Measurements from ENCODE around the gene UMODL1. TPM values are rescaled to one million over a fixed set of nuclear protein-coding genes. Genes with fewer than 3 reads are reported as not detected.

UMODL1 gene
- total RNA-seq, 2 experiments from 2014 or later: not detected

DNA sequence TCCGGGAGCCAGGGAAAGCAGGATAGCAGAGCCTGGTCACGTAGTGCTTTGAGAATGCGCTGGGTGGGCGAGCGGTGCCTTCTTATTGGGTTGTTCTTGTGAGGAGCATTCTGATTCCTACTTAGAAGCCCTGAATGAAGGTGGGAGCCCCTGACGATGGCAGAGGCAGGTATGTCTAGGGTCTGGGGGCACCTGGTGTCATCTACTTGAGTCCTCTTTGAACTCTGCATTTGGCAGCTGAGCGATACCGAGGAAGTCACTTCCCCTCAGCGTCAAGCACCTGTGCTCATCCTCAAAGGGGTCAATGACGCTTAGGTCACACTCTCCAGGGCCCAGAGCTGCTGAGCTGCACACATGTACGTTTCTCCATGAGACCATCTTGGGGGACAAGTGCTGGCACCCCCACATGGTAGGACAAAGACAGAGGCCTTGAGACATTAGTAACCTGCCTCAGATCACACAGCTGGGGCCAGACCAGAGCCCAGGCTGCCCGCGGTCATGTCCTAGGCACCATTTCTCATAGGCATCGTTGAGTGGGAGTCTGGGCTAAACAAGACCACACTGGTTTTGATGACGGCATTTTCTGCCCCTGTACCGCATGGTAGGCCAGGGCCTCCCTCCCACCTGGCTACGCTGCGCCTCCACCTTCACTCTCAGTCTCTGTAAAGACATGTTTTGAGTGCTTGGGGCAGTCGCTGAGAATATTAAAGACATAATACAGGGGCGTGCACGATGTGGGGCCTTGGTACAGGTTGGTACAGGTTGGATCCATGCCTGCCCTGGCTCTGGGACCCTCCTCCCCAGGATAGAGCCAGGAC lies 78.7 kb downstream of the UMODL1 start:
- POLR2A ChIA-PET: no interaction called here
- CTCF ChIA-PET: interaction anchor here (4.4 kb wide), 1 partner anchor 109 kb away, joined by 35 read pairs; no protein-coding TSS in a partner anchor
- Mint-ChIP-seq H3K9me3 (ENCODE audit: low read depth) (no peaks in the 10 kb centered on the region), H3K27me3 (no peaks in the 10 kb centered on the region), H3K4me3 (no peak overlapping the region), H3K36me3 (ENCODE audit: low read depth) (no peaks in the 10 kb centered on the region), H3K4me1 (peaks cover 6% of the 10 kb centered on the region), H3K27ac (no peak overlapping the region)
- no peak for ATAC-seq
- no peak for DNase-seq
- intact Hi-C loops (cut with DNase I, micrococcal nuclease): loop anchor here in 1 of 2 experiments (10.0 kb wide), 1 partner anchor 375 kb away; no protein-coding TSS in a partner anchor

DNA sequence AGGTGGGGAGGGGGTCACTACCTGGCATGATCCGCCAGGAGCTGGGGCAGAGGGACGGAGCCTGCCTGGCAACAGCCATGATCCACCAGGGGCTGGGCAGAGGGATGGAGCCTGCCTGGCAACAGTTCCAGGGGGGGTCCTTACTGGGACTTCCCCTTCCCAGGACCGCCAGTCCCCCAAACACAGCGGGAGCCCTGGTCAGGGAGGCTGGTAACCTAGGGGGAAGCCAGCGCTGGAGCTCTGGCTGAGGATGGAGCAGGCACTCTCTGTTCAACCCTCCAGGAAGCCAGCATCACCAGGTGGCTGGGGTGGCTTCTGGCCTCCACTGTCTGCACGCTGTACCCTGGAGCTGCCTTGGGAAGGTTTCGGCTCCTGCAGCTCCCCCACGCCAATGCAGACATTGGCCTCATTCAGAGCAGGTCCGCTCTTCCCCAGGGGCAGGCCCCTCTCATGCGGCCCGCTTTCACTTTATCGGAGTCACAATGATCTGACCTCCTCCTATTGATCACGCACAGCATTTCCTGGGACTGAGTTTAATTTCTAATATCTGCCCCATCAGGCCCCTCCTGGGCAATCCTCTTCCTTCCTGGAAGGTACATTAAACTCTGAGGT lies 79.5 kb downstream of the UMODL1 start:
- H3K4me3 Mint-ChIP-seq: no peak overlapping the region
- intact Hi-C loops (cut with DNase I, micrococcal nuclease): no loop called here

DNA sequence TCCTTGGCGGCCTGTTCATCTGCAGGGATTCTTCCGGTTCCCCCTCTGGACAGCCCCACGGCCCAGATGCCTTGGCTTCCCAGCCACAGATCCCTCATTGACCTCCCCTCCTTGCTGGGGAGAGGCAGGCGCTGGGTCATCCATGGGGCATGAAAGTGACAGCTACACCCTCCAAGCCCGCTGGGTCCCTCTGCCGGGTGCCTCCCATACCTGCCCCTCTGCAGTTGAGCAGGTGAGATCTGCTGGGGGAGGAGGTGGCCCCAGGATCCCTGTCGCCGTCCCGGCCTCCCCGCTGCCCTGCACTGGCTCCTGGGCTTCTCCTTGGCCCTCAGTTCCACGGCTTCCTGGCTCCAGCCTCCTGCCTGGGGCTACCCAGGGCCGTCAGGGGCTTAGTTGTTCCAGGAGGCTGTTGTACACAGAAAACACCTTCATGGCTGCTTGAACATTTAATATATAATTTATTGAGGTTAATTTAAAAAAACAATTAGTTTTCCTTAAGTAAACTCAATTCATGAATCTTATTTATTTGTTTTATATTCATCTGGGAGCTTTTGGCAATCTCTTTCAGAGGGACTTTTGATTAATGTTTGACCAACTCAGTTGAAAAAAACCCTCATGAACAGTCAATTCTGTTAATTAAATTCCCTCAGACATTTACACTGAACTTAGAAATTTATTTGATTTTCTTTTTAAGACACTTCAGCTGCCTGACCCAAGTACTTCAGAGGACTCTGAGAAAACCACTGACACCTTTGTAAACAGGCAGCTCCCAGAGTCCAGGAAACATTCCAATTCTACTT lies 80.2 kb downstream of the UMODL1 start:
- Mint-ChIP-seq H3K27ac (no peak overlapping the region), H3K4me1 (no peaks in the 10 kb centered on the region), H3K4me3 (no peak overlapping the region), H3K36me3 (ENCODE audit: low read depth) (no peaks in the 10 kb centered on the region), H3K27me3 (no peaks in the 10 kb centered on the region), H3K9me3 (ENCODE audit: low read depth) (no peaks in the 10 kb centered on the region)
- POLR2A ChIA-PET: no interaction called here
- ATAC-seq: no peak
- DNase-seq: no peak
- intact Hi-C loops (cut with DNase I, micrococcal nuclease): no loop called here
- CTCF ChIA-PET: interaction anchor here (0.5 to 4.4 kb wide), 3 partner anchors 107 to 283 kb away, joined by 3 to 35 read pairs (median 4); no protein-coding TSS in a partner anchor

More for the DNA sequence above, 79.5 kb downstream of the UMODL1 start:
- no peak for ATAC-seq
- Mint-ChIP-seq H3K9me3 (ENCODE audit: low read depth) (no peaks in the 10 kb centered on the region), H3K27me3 (no peaks in the 10 kb centered on the region), H3K4me1 (peaks cover 3% of the 10 kb centered on the region), H3K27ac (no peak overlapping the region), H3K36me3 (ENCODE audit: low read depth) (no peaks in the 10 kb centered on the region)
- DNase-seq: no peak
- POLR2A ChIA-PET: no interaction called here
- CTCF ChIA-PET: interaction anchor here (4.4 kb wide), 1 partner anchor 108 kb away, joined by 35 read pairs; no protein-coding TSS in a partner anchor

DNA sequence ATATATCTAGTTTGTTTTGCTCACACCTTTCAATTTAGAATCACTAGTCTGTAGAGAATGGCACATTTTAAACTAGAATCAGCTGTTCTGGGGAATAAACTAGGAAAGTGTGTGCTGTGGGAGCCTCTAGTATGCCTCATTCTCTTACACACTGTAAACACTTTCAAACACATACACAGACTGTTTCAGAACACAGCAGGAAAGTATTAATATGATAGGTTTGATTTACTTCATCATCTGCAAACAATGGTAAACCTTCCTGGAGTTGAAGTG lies 80.8 kb downstream of the UMODL1 start:
- Mint-ChIP-seq H3K4me3 (no peak overlapping the region), H3K9me3 (ENCODE audit: low read depth) (no peaks in the 10 kb centered on the region), H3K4me1 (no peaks in the 10 kb centered on the region), H3K27ac (no peak overlapping the region), H3K27me3 (no peaks in the 10 kb centered on the region), H3K36me3 (ENCODE audit: low read depth) (no peaks in the 10 kb centered on the region)
- POLR2A ChIA-PET: no interaction called here
- no peak for DNase-seq
- CTCF ChIA-PET: interaction anchor here (0.5 to 1.9 kb wide), 2 partner anchors 107 to 284 kb away, joined by 3 to 4 read pairs; no protein-coding TSS in a partner anchor
- no peak for ATAC-seq
- intact Hi-C loops (cut with DNase I, micrococcal nuclease): no loop called here

DNA sequence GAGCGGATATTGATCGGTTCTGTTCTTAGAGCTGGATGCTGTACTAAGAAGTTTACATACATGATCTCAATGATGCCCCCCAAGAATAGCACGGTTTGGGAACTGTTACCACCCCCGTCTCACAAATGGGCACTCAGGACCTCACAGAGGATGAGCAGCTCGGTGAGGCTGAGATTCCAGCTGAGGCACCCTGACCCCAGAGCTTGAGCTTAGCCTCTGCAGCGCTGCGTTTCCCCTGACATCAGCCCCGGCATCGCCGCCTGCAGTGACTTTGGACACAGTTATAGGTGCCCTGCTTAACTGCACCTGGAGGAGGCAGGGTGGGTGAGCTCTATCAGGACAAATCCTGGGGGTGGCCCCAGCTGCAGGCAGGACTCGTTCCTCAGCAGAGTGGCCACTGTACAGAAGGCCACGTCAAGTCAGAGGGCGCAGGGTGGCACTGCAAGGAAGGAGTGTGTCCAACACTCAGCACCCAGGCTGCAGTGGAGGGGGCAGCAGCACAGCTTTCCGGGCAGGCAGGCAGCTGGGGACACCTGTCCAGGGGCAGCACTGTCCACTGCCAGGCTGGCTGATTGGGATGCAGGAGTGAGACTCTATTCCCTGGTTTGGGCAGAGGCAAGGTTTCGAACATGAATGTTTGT lies 82.0 kb downstream of the UMODL1 start:
- no peak for DNase-seq
- intact Hi-C loops (cut with DNase I, micrococcal nuclease): no loop called here
- H3K4me3 Mint-ChIP-seq: no peak overlapping the region
- H3K27me3 Mint-ChIP-seq: no peaks in the 10 kb centered on the region
- no peaks in the 10 kb centered on the region for H3K36me3 Mint-ChIP-seq (ENCODE audit: low read depth)
- no peak overlapping the region for H3K27ac Mint-ChIP-seq
- no peaks in the 10 kb centered on the region for H3K9me3 Mint-ChIP-seq (ENCODE audit: low read depth)
- no peak for ATAC-seq
- CTCF ChIA-PET: interaction anchor here (0.6 to 1.9 kb wide), 5 partner anchors 11 to 106 kb away, joined by 3 to 4 read pairs (median 3); no protein-coding TSS in a partner anchor
- POLR2A ChIA-PET: interaction anchor here (0.9 kb wide), 1 partner anchor 103 kb away, joined by 3 read pairs; no protein-coding TSS in a partner anchor
- H3K4me1 Mint-ChIP-seq: no peaks in the 10 kb centered on the region

DNA sequence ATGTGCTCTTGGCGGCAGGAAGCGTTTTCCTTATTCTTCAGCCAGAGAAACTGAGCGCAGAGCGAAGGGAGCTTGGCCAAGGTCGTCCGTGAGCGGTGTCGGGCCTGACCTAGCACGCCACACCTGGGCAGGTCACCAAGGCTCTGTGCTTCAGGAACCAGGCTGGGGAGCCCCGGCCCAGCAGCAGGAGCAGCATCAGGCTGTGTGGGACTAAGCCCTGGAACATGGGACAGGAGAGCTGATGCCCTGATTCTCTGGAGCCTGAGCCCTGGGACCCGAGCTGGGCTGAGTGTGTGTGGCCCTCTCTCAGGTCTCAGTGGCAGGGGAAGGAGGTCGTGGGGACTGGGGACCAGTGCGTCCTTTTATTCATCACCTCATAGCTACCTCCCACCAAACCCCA lies 82.6 kb downstream of the UMODL1 start:
- intact Hi-C loops (cut with DNase I, micrococcal nuclease): no loop called here
- no peaks in the 10 kb centered on the region for H3K27me3 Mint-ChIP-seq
- ATAC-seq: no peak

DNA sequence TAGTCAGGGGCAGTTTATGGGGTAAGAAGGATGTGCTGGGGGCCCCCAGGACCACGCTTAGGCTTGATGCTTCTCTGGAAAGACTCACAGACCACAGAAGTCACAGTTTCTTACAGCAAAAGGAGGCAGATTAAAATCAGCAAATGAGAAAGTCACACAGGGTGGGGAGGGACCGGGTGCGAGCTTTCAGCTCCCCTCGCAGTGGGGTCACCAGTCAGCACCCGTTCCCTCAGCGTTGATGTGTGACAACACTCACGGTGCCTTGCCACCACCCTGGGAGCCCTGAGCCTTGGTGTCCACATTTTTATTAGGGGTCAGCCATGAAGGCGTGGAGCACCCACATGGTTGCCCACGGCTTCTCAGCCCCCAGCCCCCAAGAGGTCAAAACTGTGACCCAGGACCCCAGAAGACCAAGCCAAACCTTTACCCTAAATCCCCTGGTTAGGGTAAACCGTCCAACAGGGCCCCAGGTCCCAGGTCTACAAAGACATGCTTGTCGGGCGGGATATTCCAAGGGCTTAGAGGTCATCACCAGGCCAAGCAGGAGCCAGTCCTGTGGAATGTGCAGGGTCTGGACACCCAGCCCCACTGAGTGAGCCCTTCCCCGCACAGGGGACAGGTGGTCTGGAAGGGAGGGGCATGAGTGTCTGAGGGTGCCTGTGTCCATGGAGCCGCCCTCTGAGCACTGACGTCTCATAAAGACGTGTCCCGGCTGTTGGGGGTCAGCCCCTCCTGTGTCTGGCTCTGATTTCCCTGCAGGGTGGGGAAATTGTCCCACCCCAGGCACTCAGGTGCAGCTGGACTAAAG lies 83.3 kb downstream of the UMODL1 start:
- Mint-ChIP-seq H3K4me1 (peaks cover 1% of the 10 kb centered on the region), H3K36me3 (ENCODE audit: low read depth) (no peaks in the 10 kb centered on the region), H3K27me3 (no peaks in the 10 kb centered on the region), H3K4me3 (no peak overlapping the region), H3K27ac (no peak overlapping the region), H3K9me3 (ENCODE audit: low read depth) (no peaks in the 10 kb centered on the region)
- DNase-seq (no peak), ATAC-seq (no peak)
- ChIA-PET CTCF (interaction anchor here (0.9 to 1.2 kb wide), 2 partner anchors 104 to 107 kb away, joined by 3 to 4 read pairs; no protein-coding TSS in a partner anchor), POLR2A (no interaction called here)
- intact Hi-C loops (cut with DNase I, micrococcal nuclease): no loop called here

More for the DNA sequence above, 82.6 kb downstream of the UMODL1 start:
- CTCF ChIA-PET: interaction anchor here (1.0 to 1.2 kb wide), 2 partner anchors 99 to 105 kb away, joined by 3 to 4 read pairs; no protein-coding TSS in a partner anchor
- POLR2A ChIA-PET: no interaction called here
- DNase-seq: no peak
- no peaks in the 10 kb centered on the region for H3K9me3 Mint-ChIP-seq (ENCODE audit: low read depth)
- H3K27ac Mint-ChIP-seq: no peak overlapping the region
- no peaks in the 10 kb centered on the region for H3K36me3 Mint-ChIP-seq (ENCODE audit: low read depth)
- H3K4me3 Mint-ChIP-seq: no peak overlapping the region
- no peaks in the 10 kb centered on the region for H3K4me1 Mint-ChIP-seq

DNA sequence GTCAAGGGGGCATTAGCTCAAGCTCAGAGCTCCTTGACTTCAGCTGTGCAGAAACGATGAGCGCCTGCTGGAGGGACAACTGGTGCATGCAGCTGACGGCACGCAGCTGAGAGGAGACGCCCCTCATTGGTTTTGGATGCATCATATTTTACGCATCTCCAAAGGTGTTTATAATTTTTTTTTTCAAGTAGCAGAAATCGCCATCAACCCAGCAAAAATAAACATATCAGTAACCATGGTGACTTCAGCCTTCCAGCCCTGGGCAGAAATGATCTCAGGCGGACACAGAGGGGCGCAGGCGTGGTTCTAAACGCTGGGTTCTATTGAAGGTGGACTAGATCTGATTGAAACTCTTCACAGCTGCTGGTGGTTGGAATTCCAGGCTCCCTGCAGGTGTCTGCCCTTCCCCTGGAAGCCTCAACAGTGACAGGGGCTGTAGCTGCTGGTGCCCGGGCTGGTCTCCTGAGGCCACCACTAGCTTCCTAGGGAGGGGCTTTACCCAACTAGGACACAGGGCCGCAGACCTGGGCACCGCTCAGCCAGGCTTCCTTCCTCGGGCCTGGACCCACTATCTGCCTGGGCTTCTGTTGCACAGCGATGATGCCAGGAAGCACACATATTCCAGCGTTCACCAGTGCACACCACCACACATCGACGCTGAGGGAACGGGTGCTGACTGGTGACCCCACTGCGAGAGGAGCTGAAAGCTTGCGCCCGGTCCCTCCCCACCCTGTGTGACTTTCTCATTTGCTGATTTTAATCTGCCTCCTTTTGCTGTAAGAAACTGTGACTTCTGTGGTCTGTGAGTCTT lies 84.1 kb downstream of the UMODL1 start:
- Mint-ChIP-seq H3K4me3 (no peak overlapping the region), H3K4me1 (peaks cover 2% of the 10 kb centered on the region), H3K27ac (no peak overlapping the region), H3K36me3 (ENCODE audit: low read depth) (no peaks in the 10 kb centered on the region), H3K9me3 (ENCODE audit: low read depth) (no peaks in the 10 kb centered on the region), H3K27me3 (no peaks in the 10 kb centered on the region)
- ChIA-PET POLR2A (no interaction called here), CTCF (interaction anchor here (0.6 to 0.9 kb wide), 2 partner anchors 10 to 106 kb away, joined by 3 read pairs; no protein-coding TSS in a partner anchor)
- DNase-seq (no peak), ATAC-seq (no peak)
- intact Hi-C loops (cut with DNase I, micrococcal nuclease): no loop called here

DNA sequence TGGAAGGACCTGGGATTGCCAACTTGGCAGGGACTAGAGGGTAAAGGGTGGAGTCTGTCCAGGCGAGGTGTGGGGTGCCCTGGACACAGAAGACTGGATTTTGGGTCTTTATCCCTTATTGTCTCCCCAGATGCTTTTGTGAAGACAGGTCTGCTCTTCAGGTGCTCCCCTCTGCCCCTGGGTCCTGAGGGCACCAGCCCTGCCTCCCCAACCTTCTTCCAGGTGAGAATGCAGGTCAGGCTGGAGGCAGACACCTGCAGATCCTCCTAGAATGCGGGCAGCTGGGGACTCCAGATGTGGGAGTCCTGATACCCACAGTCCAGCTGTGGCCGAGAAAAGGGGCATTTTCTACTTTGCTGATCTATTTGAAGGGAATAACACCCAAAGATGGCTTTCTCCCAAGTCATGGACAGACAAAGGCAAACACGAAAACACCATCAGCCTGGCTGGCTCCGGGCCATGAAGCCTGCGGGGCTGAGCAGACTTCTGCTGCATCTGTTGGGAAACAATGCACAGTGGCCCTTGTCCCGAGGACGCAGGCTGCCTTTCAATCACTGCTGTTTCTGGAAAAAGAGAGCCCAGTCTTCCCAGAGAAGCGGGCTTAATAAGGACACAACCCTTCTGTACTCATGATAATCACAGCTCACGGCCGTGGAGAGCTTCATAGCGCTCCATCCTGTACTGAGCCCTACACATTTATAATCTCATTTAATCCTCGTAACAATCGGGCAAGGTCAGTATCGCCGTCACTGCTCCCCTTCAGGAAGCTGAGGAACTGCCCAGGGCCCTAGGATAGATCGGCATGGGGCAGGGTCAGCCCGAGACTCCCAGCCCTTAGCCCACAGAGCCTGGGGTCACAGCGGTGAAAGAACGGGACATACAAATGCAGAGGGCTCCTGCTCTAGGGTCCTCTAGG lies 85.8 kb downstream of the UMODL1 start:
- Mint-ChIP-seq H3K27me3 (no peaks in the 10 kb centered on the region), H3K36me3 (ENCODE audit: low read depth) (no peaks in the 10 kb centered on the region), H3K4me3 (no peak overlapping the region), H3K27ac (no peak overlapping the region), H3K4me1 (peaks cover 15% of the 10 kb centered on the region), H3K9me3 (ENCODE audit: low read depth) (no peaks in the 10 kb centered on the region)
- CTCF ChIA-PET: interaction anchor here (1.0 to 1.5 kb wide), 3 partner anchors 12 to 154 kb away, joined by 3 to 7 read pairs (median 3); no protein-coding TSS in a partner anchor
- ATAC-seq (no peak), DNase-seq (no peak)
- intact Hi-C loops (cut with DNase I, micrococcal nuclease): no loop called here
- POLR2A ChIA-PET: no interaction called here
